K562 (cell line): ENCODE results near the gene FBXW11. TPM values are rescaled to one million over a fixed set of nuclear protein-coding genes. Genes with fewer than 3 reads are reported as not detected.
A peak's percentile ranks its signal among the peaks of the same experiment; 100 is the strongest.

Experiments
- ATAC-seq: fragments of 200-7000 bp; cut with Tn5 transposase; 3 replicates; pipeline ENCODE4 v1.9.1; 2020; ENCODE audit warnings: moderate library complexity
- BruUV-seq: library from RNA; stranded (reverse); fragments of 400-500 nt; replicated peaks from 2 replicates; lab custom pipeline; 2021; lab: Mats Ljungman, UMichigan
- CTCF ChIA-PET: fragments of 300-600 bp; formaldehyde crosslinking; extraction: SDS; loops from one replicate; lab custom pipeline; 2021; ENCODE audit warnings: low intra/inter-chr PET ratio; lab: Yijun Ruan, JAX
- POLR2A ChIA-PET: fragments of 300-600, 350-650 bp; sonication (Branson Sonifier 250); formaldehyde crosslinking; extraction: SDS; loops from one replicate; lab custom pipeline; 2021; ENCODE audit warnings: antibody characterized with exemption, inconsistent platforms; lab: Yijun Ruan, JAX
- DNase-seq, 4 experiments: peaks; one replicate each; pipeline versions ENCODE4 v3.0.0 to v3.0.0-alpha.2; 2011 to 2018; ENCODE audit warnings: low spot score in 3 of 4, mixed read lengths in 3 of 4; ENCODE audit errors: extremely low read depth in 1 of 4
- FAIRE-seq: peaks from 2 replicates; lab custom pipeline; 2011; peaks lifted over from hg19 to GRCh38; lab: Jason Lieb, UNC
- H2AFZ ChIP-seq: 2 replicates; pipeline ENCODE4 v1.6.0; 2011; ENCODE audit warnings: low read depth, low read length, control low read depth, inconsistent platforms
- H3K27ac ChIP-seq: fragments of 200-600 bp; 3 replicates; pipeline ENCODE4 v1.8.0; 2011; ENCODE audit warnings: low read depth, mild to moderate bottlenecking, control low read depth, inconsistent platforms, low read length, moderate library complexity, mixed read lengths; ENCODE audit errors: extremely low read depth
- H3K27me3 ChIP-seq, 2 experiments: fragments of 300-600 bp in 1 of 2; 2 replicates in 1 of 2; 3 replicates in 1 of 2; pipeline versions ENCODE4 v1.6.0 to v1.8.0; 2011; ENCODE audit warnings: inconsistent platforms in 2 of 2, low read length in 2 of 2, mild to moderate bottlenecking in 1 of 2, mixed read lengths in 1 of 2, moderate library complexity in 1 of 2; ENCODE audit not compliant: control insufficient read depth in 2 of 2, insufficient read depth in 2 of 2
- H3K36me3 ChIP-seq: fragments of 300-600 bp; 3 replicates; pipeline ENCODE4 v1.8.0; 2011; ENCODE audit warnings: mild to moderate bottlenecking, low read length, inconsistent platforms; ENCODE audit not compliant: control insufficient read depth, insufficient read depth
- H3K4me1 ChIP-seq, 2 experiments: fragments of 200-600 bp in 1 of 2; replicated peaks in 1 of 2; 2 replicates in 1 of 2; 3 replicates in 1 of 2; pipeline versions ENCODE4 v1.5.1 to v1.8.0; 2011; ENCODE audit warnings: inconsistent platforms in 2 of 2, low read length in 2 of 2, mild to moderate bottlenecking in 1 of 2, mixed read lengths in 1 of 2, moderate library complexity in 1 of 2; ENCODE audit not compliant: control insufficient read depth in 2 of 2, insufficient read depth in 2 of 2
- H3K4me2 ChIP-seq: 2 replicates; pipeline ENCODE4 v1.6.1; 2011; ENCODE audit warnings: low read length, control low read depth, inconsistent platforms, mixed read lengths; ENCODE audit not compliant: insufficient read depth
- H3K4me3 ChIP-seq: fragments of 200-600 bp; sonication (generic), shearing (Covaris generic); 2 replicates; pipeline ENCODE4 v1.5.1; 2016; ENCODE audit warnings: control low read depth, inconsistent platforms
- H3K79me2 ChIP-seq: fragments of 200-600 bp; 3 replicates; pipeline ENCODE4 v1.8.0; 2011; ENCODE audit warnings: low read length, inconsistent platforms; ENCODE audit not compliant: control insufficient read depth, insufficient read depth
- H3K9ac ChIP-seq, 2 experiments: 2 replicates each; pipeline versions ENCODE4 v1.6.0 to v1.6.1; 2011; ENCODE audit warnings: low read depth in 2 of 2, low read length in 2 of 2, control low read depth in 1 of 2, inconsistent platforms in 1 of 2, mild to moderate bottlenecking in 1 of 2, mixed read lengths in 1 of 2; ENCODE audit not compliant: insufficient read depth in 1 of 2
- H3K9me1 ChIP-seq: one replicate; pipeline ENCODE4 v1.6.0; 2011; ENCODE audit warnings: inconsistent platforms, mild to moderate bottlenecking, low read length, moderate library complexity; ENCODE audit not compliant: control insufficient read depth, insufficient read depth
- H3K9me3 ChIP-seq: replicated peaks from 2 replicates; pipeline ENCODE4 v1.5.1; 2011; ENCODE audit warnings: low read depth, low read length, inconsistent platforms; ENCODE audit not compliant: control insufficient read depth, insufficient read depth
- H4K20me1 ChIP-seq: replicated peaks from 2 replicates; pipeline ENCODE4 v1.6.1; 2011; ENCODE audit warnings: low read length, inconsistent platforms, mixed read lengths; ENCODE audit not compliant: control insufficient read depth, insufficient read depth
- BMI1 ChIP-seq: fragments of 150-350 bp; IDR thresholded peaks from 2 replicates; pipeline ENCODE4 v1.6.1; 2014; ENCODE audit warnings: low read length
- CBFA2T2 ChIP-seq: fragments of 450-650 bp; conservative IDR thresholded peaks from 2 replicates; pipeline ENCODE4 v1.6.1; 2017; ENCODE audit warnings: mild to moderate bottlenecking
- KDM4B ChIP-seq, 2 experiments: fragments of 450-650 bp in 1 of 2; sonication (generic) in 1 of 2; IDR thresholded peaks; 2 replicates each; pipeline ENCODE4 v1.6.1; 2016 to 2017; ENCODE audit warnings: borderline replicate concordance in 2 of 2, antibody characterized with exemption in 1 of 2, low read depth in 1 of 2, mild to moderate bottlenecking in 1 of 2
- KHSRP ChIP-seq: fragments of 450-650 bp; IDR thresholded peaks from 2 replicates; pipeline ENCODE4 v1.6.1; 2017
- LARP7 ChIP-seq: fragments of 450-650 bp; IDR thresholded peaks from 2 replicates; pipeline ENCODE4 v1.6.1; 2016
- NFATC3 ChIP-seq: fragments of 450-650 bp; IDR thresholded peaks from 2 replicates; pipeline ENCODE4 v1.6.1; 2017; ENCODE audit warnings: mild to moderate bottlenecking
- POLR2A ChIP-seq: fragments of 450-650 bp; conservative IDR thresholded peaks from 2 replicates; pipeline ENCODE4 v1.6.1; 2016
- RBM34 ChIP-seq: fragments of 200-400 bp; formaldehyde crosslinking; IDR thresholded peaks from 2 replicates; pipeline ENCODE4 v1.6.1; 2018; ENCODE audit warnings: low read length, borderline replicate concordance; ENCODE audit not compliant: insufficient read depth
- SAP30 ChIP-seq: fragments of 200-600 bp; sonication (generic); IDR thresholded peaks from 2 replicates; pipeline ENCODE4 v1.6.1; 2012; ENCODE audit warnings: borderline replicate concordance, low read depth, mild to moderate bottlenecking, moderate library complexity, low read length, control low read depth, inconsistent platforms; ENCODE audit not compliant: insufficient read depth, poor library complexity, severe bottlenecking
- SIX5 ChIP-seq, 2 experiments: IDR thresholded peaks; 2 replicates each; pipeline ENCODE4 v1.6.1; 2011; ENCODE audit warnings: low read length in 2 of 2, borderline replicate concordance in 1 of 2, low read depth in 1 of 2, mild to moderate bottlenecking in 1 of 2, moderate library complexity in 1 of 2; ENCODE audit not compliant: insufficient read depth in 1 of 2
- SREBF1 ChIP-seq: fragments of 150-350 bp; IDR thresholded peaks from 2 replicates; pipeline ENCODE4 v1.6.1; 2014; ENCODE audit warnings: antibody characterized with exemption, low read depth, low read length, borderline replicate concordance
- SRSF7 ChIP-seq: fragments of 200-400 bp; formaldehyde crosslinking; optimal IDR thresholded peaks from 2 replicates; pipeline ENCODE3; 2017; ENCODE audit warnings: mild to moderate bottlenecking, low read depth, low read length
- TBP ChIP-seq: optimal IDR thresholded peaks from 2 replicates; pipeline ENCODE3; 2011; ENCODE audit warnings: low read depth, low read length, improper control_type of control experiment
- TEAD1 ChIP-seq, 2 experiments: fragments of 450-650 bp in 1 of 2; sonication (generic) in 1 of 2; formaldehyde crosslinking; IDR thresholded peaks; 2 replicates each; pipeline versions ENCODE4 v1.4.0 to v1.8.0; 2020 to 2022; ENCODE audit warnings: mild to moderate bottlenecking in 2 of 2, missing genetic modification reagents in 1 of 2
- TEAD2 ChIP-seq: fragments of 450-650 bp; IDR thresholded peaks from 2 replicates; pipeline ENCODE4 v1.6.1; 2016; ENCODE audit warnings: missing genetic modification characterization, control low read depth, missing compliant biosample characterization
- TRIM24 ChIP-seq, 2 experiments: fragments of 450-650 bp; IDR thresholded peaks; 2 replicates each; pipeline ENCODE4 v1.6.1; 2016
- ZFPM2 ChIP-seq: fragments of 250-450 bp; sonication (Bioruptor Pico); IDR thresholded peaks from 2 replicates; pipeline ENCODE4 v1.5.1; 2022; ENCODE audit warnings: mild to moderate bottlenecking
- ZKSCAN3 ChIP-seq: fragments of 250-450 bp; sonication (Bioruptor Pico); IDR thresholded peaks from 2 replicates; pipeline ENCODE4 v1.4.0; 2020
- WGBS: fragments of 100-300 bp; shearing (Covaris generic); methylation state at CpG from one replicate; pipeline ENCODE4 v1.1.6; 2016; ENCODE audit warnings: low coverage, mixed read lengths; ENCODE audit not compliant: insufficient coverage; ENCODE audit errors: missing lambda C conversion rate; 5-methylcytosine and 5-hydroxymethylcytosine counted together
- in situ Hi-C: fragments of 300-500 bp; cut with MboI; formaldehyde crosslinking; loops from 4 replicates; pipeline ENCODE4 v1.15.0; 2018; ENCODE audit warnings: inconsistent platforms, mixed read lengths
- intact Hi-C: fragments of 100-400 bp; cut with micrococcal nuclease; formaldehyde crosslinking; loops from 2 replicates; pipeline ENCODE4 v1.14.2; 2022
- polyA plus RNA-seq, 8 experiments: library from polyadenylated mRNA; depleted of rRNA in 4 of 8; stranded (reverse) in 5 of 8; unstranded in 3 of 8; fragments of >200 nt; fragmentation: Nextera tagmentation in 2 of 8; fragmentation: Illumina TruSeq in 1 of 8; extraction: Ambion mirVana in 2 of 8; extraction: Trizol in 1 of 8; gene quantifications; 2 replicates each; pipeline versions ENCODE4 v1.2.1 to v1.2.3, GENCODE V29; 2011 to 2014; ENCODE audit warnings: inconsistent platforms in 1 of 8, missing spikeins in 1 of 8
- total RNA-seq, 7 experiments: library from RNA; depleted of rRNA in 6 of 7; stranded (reverse); fragments of >200 nt in 6 of 7; fragmentation: Illumina TruSeq in 2 of 7; extraction: Trizol in 2 of 7; gene quantifications; 2 replicates each; pipeline versions ENCODE4 v1.2.1 to v1.2.3, GENCODE V29; 2011 to 2021; ENCODE audit warnings: low replicate concordance in 1 of 7
- TF ChIP-seq, protein P1 (sequence below): fragments of 250-450 bp; sonication (Bioruptor Pico); IDR thresholded peaks from 2 replicates; pipeline ENCODE4 v1.4.0; 2020; ENCODE audit warnings: mild to moderate bottlenecking, moderate library complexity
- TF ChIP-seq, protein P2 (sequence below): sonication (generic); formaldehyde crosslinking; IDR thresholded peaks from 2 replicates; pipeline ENCODE4 v1.8.1; 2023; ENCODE audit warnings: mild to moderate bottlenecking, missing genetic modification reagents

Gene FBXW11
- total and polyA plus RNA-seq, 9 of the 15 experiments (the other 6 are each of a cell fraction or from before 2014, with no cell fraction given) = 3.0 to 28.6 (median 23.6) TPM

DNA sequence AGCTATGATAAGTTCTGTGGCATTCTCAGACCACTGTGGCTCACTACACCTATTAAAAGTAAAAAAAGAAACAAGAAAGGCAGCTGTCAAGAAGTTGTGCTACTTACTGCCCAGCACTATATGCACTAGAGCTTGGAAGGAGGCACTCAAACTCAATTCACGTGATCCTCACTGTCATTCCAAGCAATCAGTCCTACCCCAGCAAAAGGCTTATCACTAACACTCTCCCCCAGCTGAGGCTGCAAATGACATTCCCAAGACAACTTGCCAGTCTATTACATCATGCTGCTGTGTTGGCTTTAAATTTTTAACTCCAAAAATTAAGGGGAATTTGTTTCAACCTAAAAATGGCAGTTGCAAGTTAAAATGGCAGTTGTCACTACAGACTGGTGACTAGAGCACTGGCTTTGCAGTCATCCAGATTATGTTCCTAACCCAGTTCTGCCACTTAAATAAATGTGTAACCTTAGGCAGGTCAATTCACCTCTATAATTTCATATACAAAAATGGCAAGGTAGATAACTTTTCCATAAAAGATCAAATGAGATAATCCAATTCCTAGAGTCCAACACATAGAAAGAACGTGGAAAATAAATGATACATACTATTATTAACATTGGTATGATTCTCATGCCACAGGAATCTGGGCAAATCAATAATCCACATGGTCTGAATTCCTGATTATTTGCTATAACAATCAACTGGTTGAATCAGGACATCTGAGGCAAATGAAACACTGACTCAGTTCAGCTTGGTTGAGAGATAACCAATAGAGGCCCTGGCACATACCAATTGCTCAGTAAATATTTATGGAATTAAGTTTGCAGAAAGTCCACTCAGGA is 52.4 kb downstream of the FBXW11 start:
- ChIA-PET POLR2A (interaction anchor here (0.6 to 1.8 kb wide), 4 partner anchors 11 to 114 kb away, joined by 3 to 5 read pairs (median 4); partner anchors contain the start of gene FBXW11), CTCF (no interaction called here)
- 0 out of 2 replicates have a peak overlapping the region, but pooled peaks have one; percentile 7 for H2AFZ ChIP-seq
- H3K9me3 ChIP-seq = no peaks in the 10 kb centered on the region
- 24% methylated on average over 2 of the region's 2 CpGs for WGBS
- peak overlapping the region; percentile 58 for H3K27ac ChIP-seq
- H3K79me2 ChIP-seq = peaks cover 63% of the 10 kb centered on the region
- H3K9me1 ChIP-seq = no peaks in the 10 kb centered on the region
- H3K4me1 ChIP-seq = peaks cover 0 to 31% of the 10 kb centered on the region in 2 experiments
- no peak overlapping the region for H3K4me3 ChIP-seq
- DNase-seq (peak; percentile 53 to 84 (median 70)), ATAC-seq (peak; percentile 98), FAIRE-seq (peak; percentile 97)
- intact Hi-C loops = loop anchor here (5.0 kb wide), 1 partner anchor 53 kb away; the partner anchor contains the start of gene FBXW11
- in situ Hi-C loops = no loop called here
- BruUV-seq = no TSS peak
- no peaks in the 10 kb centered on the region for H3K36me3 ChIP-seq
- H3K4me2 ChIP-seq = peak overlapping the region; percentile 41; the same call in 1 of the 2 replicates
- peak overlapping the region in 1 of 2 experiments; percentile 27; a peak in 2 of 4 replicates for H3K9ac ChIP-seq
- H4K20me1 ChIP-seq = no peaks in the 10 kb centered on the region
- H3K27me3 ChIP-seq = no peaks in the 10 kb centered on the region
- TF ChIP-seq POLR2A = no peak
- no peak for TF ChIP-seq KHSRP
- TF ChIP-seq SAP30 = no peak
- no peak for TF ChIP-seq TBP
- TF ChIP-seq SRSF7 = no peak
- no peak for TF ChIP-seq ZFPM2 (CRISPR knock-in tag)
- TF ChIP-seq, protein P1, sequence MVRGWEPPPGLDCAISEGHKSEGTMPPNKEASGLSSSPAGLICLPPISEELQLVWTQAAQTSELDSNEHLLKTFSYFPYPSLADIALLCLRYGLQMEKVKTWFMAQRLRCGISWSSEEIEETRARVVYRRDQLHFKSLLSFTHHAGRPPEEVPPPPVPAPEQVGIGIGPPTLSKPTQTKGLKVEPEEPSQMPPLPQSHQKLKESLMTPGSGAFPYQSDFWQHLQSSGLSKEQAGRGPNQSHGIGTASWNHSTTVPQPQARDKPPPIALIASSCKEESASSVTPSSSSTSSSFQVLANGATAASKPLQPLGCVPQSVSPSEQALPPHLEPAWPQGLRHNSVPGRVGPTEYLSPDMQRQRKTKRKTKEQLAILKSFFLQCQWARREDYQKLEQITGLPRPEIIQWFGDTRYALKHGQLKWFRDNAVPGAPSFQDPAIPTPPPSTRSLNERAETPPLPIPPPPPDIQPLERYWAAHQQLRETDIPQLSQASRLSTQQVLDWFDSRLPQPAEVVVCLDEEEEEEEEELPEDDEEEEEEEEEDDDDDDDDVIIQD (CRISPR knock-in tag) = no peak
- no peak for TF ChIP-seq RBM34
- peak; percentile 56; the same call in 1 of the 2 replicates for TF ChIP-seq TEAD2
- no peak for TF ChIP-seq LARP7
- peak; percentile 96 to 97 for TF ChIP-seq TRIM24 (IDR thresholded peaks at IDR 0.05)
- TF ChIP-seq TEAD1 (CRISPR knock-in tag; IDR thresholded peaks at IDR 0.05) = peak; percentile 93; a peak in 3 of 4 replicates
- no peak for TF ChIP-seq SREBF1
- no peak for TF ChIP-seq BMI1
- TF ChIP-seq KDM4B (IDR thresholded peaks at IDR 0.05; ENCODE audit: borderline replicate concordance in 2 of 2, low read depth in 1 of 2) = no peak
- no peak for TF ChIP-seq ZKSCAN3 (CRISPR knock-in tag)
- TF ChIP-seq, protein P2, sequence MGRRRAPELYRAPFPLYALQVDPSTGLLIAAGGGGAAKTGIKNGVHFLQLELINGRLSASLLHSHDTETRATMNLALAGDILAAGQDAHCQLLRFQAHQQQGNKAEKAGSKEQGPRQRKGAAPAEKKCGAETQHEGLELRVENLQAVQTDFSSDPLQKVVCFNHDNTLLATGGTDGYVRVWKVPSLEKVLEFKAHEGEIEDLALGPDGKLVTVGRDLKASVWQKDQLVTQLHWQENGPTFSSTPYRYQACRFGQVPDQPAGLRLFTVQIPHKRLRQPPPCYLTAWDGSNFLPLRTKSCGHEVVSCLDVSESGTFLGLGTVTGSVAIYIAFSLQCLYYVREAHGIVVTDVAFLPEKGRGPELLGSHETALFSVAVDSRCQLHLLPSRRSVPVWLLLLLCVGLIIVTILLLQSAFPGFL (CRISPR knock-in tag) = no peak
- no peak for TF ChIP-seq SIX5 (IDR thresholded peaks at IDR 0.05; ENCODE audit: borderline replicate concordance in 1 of 2, insufficient read depth in 1 of 2, low read depth in 1 of 2, low read length in 2 of 2)
- TF ChIP-seq NFATC3 = no peak
- TF ChIP-seq CBFA2T2 = peak; percentile 76
